Lower leg skin (tissue), 4 donors: ENCODE data around the gene NUP37. TPM values are rescaled to one million over a fixed set of nuclear protein-coding genes. Genes with fewer than 3 reads are reported as not detected.

ENCODE experiments used
- DNase-seq, 2 donors: peaks; one replicate each; pipeline ENCODE4 v3.0.0-alpha.2; 2019; ENCODE audit warnings: low spot score in 2 of 2
- H3K4me3 ChIP-seq: fragments of 200-600 bp; sonication (generic); 2 replicates; pipeline ENCODE4 v1.5.1; 2017; ENCODE audit warnings: mild to moderate bottlenecking, low read depth; ENCODE audit not compliant: poor library complexity, severe bottlenecking
- CTCF ChIP-seq, 3 donors: fragments of 450-650 bp; IDR thresholded peaks; one replicate each; pipeline ENCODE4 v1.5.1; 2016; ENCODE audit warnings: antibody characterized with exemption in 3 of 3, mild to moderate bottlenecking in 3 of 3, moderate library complexity in 2 of 3
- POLR2A ChIP-seq, 2 donors: fragments of 450-650 bp; IDR thresholded peaks; one replicate each; pipeline ENCODE4 v1.6.1; 2016 to 2017; ENCODE audit warnings: antibody characterized with exemption in 2 of 2, mild to moderate bottlenecking in 1 of 2, moderate library complexity in 1 of 2
- WGBS, 2 donors: methylation state at CpG; one replicate each; pipeline ENCODE4 v1.1.5; 2018; 5-methylcytosine and 5-hydroxymethylcytosine counted together
- intact Hi-C: fragments of 100-400 bp; cut with DNase I; formaldehyde crosslinking; loops from one replicate; pipeline ENCODE4 v1.15.0; 2023; ENCODE audit warnings: low total_unique reads
- total RNA-seq, 4 donors: library from RNA; depleted of rRNA; stranded (reverse); fragments of >200 nt; gene quantifications; one replicate each; pipeline ENCODE4 v1.1.0, GENCODE V29; 2016

NUP37 gene
- total RNA-seq, 4 donors from 2014 or later = 12.9 to 28.9 (median 15.7) TPM

- 82 to 83% methylated on average over 11 of the region's 11 CpGs for WGBS, 2 donors
- TF ChIP-seq POLR2A (IDR thresholded peaks at IDR 0.05) = no peak
- TF ChIP-seq CTCF (IDR thresholded peaks at IDR 0.05) = no peak
- DNase-seq = no peak
- intact Hi-C loops = no loop called here
- H3K4me3 ChIP-seq = no peak overlapping the region
These were observed 57.5 kb downstream of the NUP37 start for GRCh38 chr12:102062419-102062806.

- 1 to 2% methylated on average over 44 of the region's 44 CpGs for WGBS, 2 donors
- DNase-seq = peak; percentile 96 to 99
- peak within 1 kb of the TSS; percentile 87 for H3K4me3 ChIP-seq
- TF ChIP-seq CTCF (IDR thresholded peaks at IDR 0.05) (no peak), POLR2A (IDR thresholded peaks at IDR 0.05) (peak in 1 of 2 donors; percentile 56)
- intact Hi-C loops = no loop called here
These were observed 58.1 kb downstream of the NUP37 start, which contains the start of gene WASHC3 for GRCh38 chr12:102061560-102062418. Gene WASHC3 (minus strand): TSS chr12:102061991. CDS start chr12:102061962, 29 bp downstream.

GRCh38 chr12:102061096-102061559, 58.8 kb downstream of the NUP37 start:
- intact Hi-C loops = no loop called here
- no peak for DNase-seq
- peak overlapping the region; percentile 87 for H3K4me3 ChIP-seq
- 15 to 18% methylated on average over 9 of the region's 9 CpGs for WGBS, 2 donors
- TF ChIP-seq CTCF (IDR thresholded peaks at IDR 0.05) (no peak), POLR2A (IDR thresholded peaks at IDR 0.05) (no peak)

GRCh38 chr12:102059343-102059742, 60.6 kb downstream of the NUP37 start:
- DNase-seq = no peak
- H3K4me3 ChIP-seq = no peak overlapping the region
- TF ChIP-seq POLR2A (IDR thresholded peaks at IDR 0.05) (no peak), CTCF (IDR thresholded peaks at IDR 0.05) (no peak)
- intact Hi-C loops = no loop called here

GRCh38 chr12:102054345-102054744, 65.6 kb downstream of the NUP37 start:
- intact Hi-C loops = no loop called here
- TF ChIP-seq CTCF (IDR thresholded peaks at IDR 0.05) = no peak
- TF ChIP-seq POLR2A (IDR thresholded peaks at IDR 0.05) = no peak
- no peak overlapping the region for H3K4me3 ChIP-seq
- WGBS, 2 donors = 96 to 97% methylated on average over 4 of the region's 4 CpGs
- DNase-seq = no peak

- no peak overlapping the region for H3K4me3 ChIP-seq
- no peak for TF ChIP-seq CTCF (IDR thresholded peaks at IDR 0.05)
- no peak for TF ChIP-seq POLR2A (IDR thresholded peaks at IDR 0.05)
- intact Hi-C loops = no loop called here
- DNase-seq = no peak
These were observed 66.9 kb downstream of the NUP37 start for GRCh38 chr12:102053062-102053349.
